Activated T-helper 1 cell treated with anti-CD3 and anti-CD28 coated beads, Interleukin-12 subunit alpha, Interleukin-12 subunit beta, Interleukin-2, Interleukin-4 antibody, amounts not matched to agents 30 ng/mL and 10 ng/mL and 1 ng/mL, durations not matched to agents 14 hours and 24 hours and 36 hours (primary cell): ENCODE results near the gene SARS1. TPM values are rescaled to one million over a fixed set of nuclear protein-coding genes. Genes with fewer than 3 reads are reported as not detected.

Experiments used
- DNase-seq: peaks from one replicate; pipeline ENCODE4 v3.0.0; 2021; ENCODE audit warnings: low spot score
- H3K27ac Mint-ChIP-seq: one replicate; pipeline ENCODE4 v1.8.0; 2021; ENCODE audit warnings: mild to moderate bottlenecking, mixed read lengths
- H3K27me3 Mint-ChIP-seq: one replicate; pipeline ENCODE4 v1.8.0; 2022; ENCODE audit warnings: mild to moderate bottlenecking, moderate library complexity, mixed read lengths; ENCODE audit not compliant: insufficient read depth
- H3K36me3 Mint-ChIP-seq: one replicate; pipeline ENCODE4 v1.8.0; 2021; ENCODE audit warnings: low read depth, mixed read lengths
- H3K4me1 Mint-ChIP-seq: one replicate; pipeline ENCODE4 v1.8.0; 2021; ENCODE audit warnings: low read depth, mixed read lengths
- H3K4me3 Mint-ChIP-seq: one replicate; pipeline ENCODE4 v1.8.0; 2021; ENCODE audit warnings: mild to moderate bottlenecking, moderate library complexity, mixed read lengths
- H3K9me3 Mint-ChIP-seq: one replicate; pipeline ENCODE4 v1.8.0; 2021; ENCODE audit warnings: mixed read lengths
- intact Hi-C: fragments of 100-400 bp; cut with micrococcal nuclease; formaldehyde crosslinking; loops from one replicate; pipeline ENCODE4 v1.15.1; 2024
- total RNA-seq: library from RNA; stranded (reverse); gene quantifications from 2 replicates; pipeline ENCODE4 v1.2.3, GENCODE V29; 2022

Gene SARS1
- total RNA-seq, 1 donor from 2014 or later, result 154 TPM

GRCh38 chr1:109185990-109186732, 27.6 kb upstream of the SARS1 start:
- H3K9me3 Mint-ChIP-seq, result no peaks in the 10 kb centered on the region
- H3K4me1 Mint-ChIP-seq, result peaks cover 5% of the 10 kb centered on the region
- H3K27ac Mint-ChIP-seq, result no peak overlapping the region
- intact Hi-C loops, result no loop called here
- no peaks in the 10 kb centered on the region for H3K36me3 Mint-ChIP-seq
- no peaks in the 10 kb centered on the region for H3K27me3 Mint-ChIP-seq
- H3K4me3 Mint-ChIP-seq, result no peak overlapping the region
- DNase-seq, result no peak

GRCh38 chr1:109186733-109187086, 27.0 kb upstream of the SARS1 start:
- H3K27ac Mint-ChIP-seq, result no peak overlapping the region
- H3K4me1 Mint-ChIP-seq, result peaks cover 5% of the 10 kb centered on the region
- no peak for DNase-seq
- H3K36me3 Mint-ChIP-seq, result no peaks in the 10 kb centered on the region
- H3K27me3 Mint-ChIP-seq, result no peaks in the 10 kb centered on the region
- intact Hi-C loops, result no loop called here
- no peaks in the 10 kb centered on the region for H3K9me3 Mint-ChIP-seq
- no peak overlapping the region for H3K4me3 Mint-ChIP-seq

- no peak for DNase-seq
- intact Hi-C loops, result no loop called here
- no peak overlapping the region for H3K4me3 Mint-ChIP-seq
- no peak overlapping the region for H3K27ac Mint-ChIP-seq
- no peaks in the 10 kb centered on the region for H3K27me3 Mint-ChIP-seq
- peaks cover 5% of the 10 kb centered on the region for H3K4me1 Mint-ChIP-seq
- H3K36me3 Mint-ChIP-seq, result no peaks in the 10 kb centered on the region
- H3K9me3 Mint-ChIP-seq, result no peaks in the 10 kb centered on the region
These were observed 26.6 kb upstream of the SARS1 start for GRCh38 chr1:109187127-109187526.

GRCh38 chr1:109188200-109188599, 25.5 kb upstream of the SARS1 start:
- Mint-ChIP-seq H3K9me3 (no peaks in the 10 kb centered on the region), H3K4me1 (peaks cover 5% of the 10 kb centered on the region), H3K27me3 (no peaks in the 10 kb centered on the region), H3K27ac (no peak overlapping the region), H3K36me3 (no peaks in the 10 kb centered on the region), H3K4me3 (no peak overlapping the region)
- DNase-seq, result no peak
- intact Hi-C loops, result no loop called here

GRCh38 chr1:109188781-109189180, 24.9 kb upstream of the SARS1 start:
- Mint-ChIP-seq H3K36me3 (no peaks in the 10 kb centered on the region), H3K4me1 (peaks cover 9% of the 10 kb centered on the region), H3K27me3 (no peaks in the 10 kb centered on the region), H3K4me3 (no peak overlapping the region), H3K9me3 (no peaks in the 10 kb centered on the region), H3K27ac (no peak overlapping the region)
- intact Hi-C loops, result no loop called here
- no peak for DNase-seq

- Mint-ChIP-seq H3K27ac (no peak overlapping the region), H3K9me3 (no peaks in the 10 kb centered on the region), H3K4me3 (no peak overlapping the region), H3K27me3 (no peaks in the 10 kb centered on the region), H3K36me3 (peaks cover 3% of the 10 kb centered on the region), H3K4me1 (peaks cover 9% of the 10 kb centered on the region)
- intact Hi-C loops, result no loop called here
- no peak for DNase-seq
These were observed 23.5 kb upstream of the SARS1 start for GRCh38 chr1:109190189-109190588.

GRCh38 chr1:109191377-109191776, 22.3 kb upstream of the SARS1 start:
- Mint-ChIP-seq H3K4me1 (peaks cover 9% of the 10 kb centered on the region), H3K27me3 (no peaks in the 10 kb centered on the region), H3K27ac (no peak overlapping the region), H3K9me3 (no peaks in the 10 kb centered on the region), H3K4me3 (no peak overlapping the region), H3K36me3 (peaks cover 3% of the 10 kb centered on the region)
- intact Hi-C loops, result no loop called here
- no peak for DNase-seq

- Mint-ChIP-seq H3K4me3 (no peak overlapping the region), H3K36me3 (peaks cover 3% of the 10 kb centered on the region), H3K9me3 (no peaks in the 10 kb centered on the region), H3K27me3 (no peaks in the 10 kb centered on the region), H3K4me1 (peaks cover 9% of the 10 kb centered on the region), H3K27ac (no peak overlapping the region)
- intact Hi-C loops, result loop anchor here (2.0 kb wide), 1 partner anchor 29 kb away; no protein-coding TSS in a partner anchor
- DNase-seq, result no peak
These were observed 21.8 kb upstream of the SARS1 start for GRCh38 chr1:109191891-109192290.

- H3K4me1 Mint-ChIP-seq, result peaks cover 13% of the 10 kb centered on the region
- intact Hi-C loops, result loop anchor here (2.0 kb wide), 1 partner anchor 30 kb away; no protein-coding TSS in a partner anchor
These were observed 21.3 kb upstream of the SARS1 start for GRCh38 chr1:109192433-109192832.

GRCh38 chr1:109193653-109194590, 19.8 kb upstream of the SARS1 start:
- DNase-seq, result peak; percentile 55
- Mint-ChIP-seq H3K4me1 (peaks cover 21% of the 10 kb centered on the region), H3K27ac (no peak overlapping the region), H3K27me3 (no peaks in the 10 kb centered on the region), H3K4me3 (no peak overlapping the region), H3K9me3 (no peaks in the 10 kb centered on the region), H3K36me3 (peaks cover 11% of the 10 kb centered on the region)
- intact Hi-C loops, result loop anchor here (1.0 to 2.0 kb wide), 3 partner anchors 31 to 104 kb away; partner anchors contain the start of gene TMEM167B

More at GRCh38 chr1:109192433-109192832, 21.3 kb upstream of the SARS1 start:
- no peaks in the 10 kb centered on the region for H3K9me3 Mint-ChIP-seq
- no peak overlapping the region for H3K27ac Mint-ChIP-seq
- no peak for DNase-seq
- no peak overlapping the region for H3K4me3 Mint-ChIP-seq
- H3K27me3 Mint-ChIP-seq, result no peaks in the 10 kb centered on the region
- H3K36me3 Mint-ChIP-seq, result peaks cover 6% of the 10 kb centered on the region

GRCh38 chr1:109197158-109198042, 16.3 kb upstream of the SARS1 start:
- DNase-seq, result no peak
- H3K4me3 Mint-ChIP-seq, result no peak overlapping the region
- H3K9me3 Mint-ChIP-seq, result no peaks in the 10 kb centered on the region
- intact Hi-C loops, result no loop called here
- peaks cover 16% of the 10 kb centered on the region for H3K36me3 Mint-ChIP-seq
- H3K27me3 Mint-ChIP-seq, result peaks cover 2% of the 10 kb centered on the region
- peaks cover 42% of the 10 kb centered on the region for H3K4me1 Mint-ChIP-seq
- peak overlapping the region; percentile 61 for H3K27ac Mint-ChIP-seq

GRCh38 chr1:109198043-109198695, 15.5 kb upstream of the SARS1 start:
- DNase-seq, result no peak
- H3K27me3 Mint-ChIP-seq, result peaks cover 2% of the 10 kb centered on the region
- intact Hi-C loops, result no loop called here
- H3K4me1 Mint-ChIP-seq, result peaks cover 42% of the 10 kb centered on the region
- no peak overlapping the region for H3K27ac Mint-ChIP-seq
- H3K9me3 Mint-ChIP-seq, result no peaks in the 10 kb centered on the region
- H3K4me3 Mint-ChIP-seq, result no peak overlapping the region
- peaks cover 16% of the 10 kb centered on the region for H3K36me3 Mint-ChIP-seq
